AML-193 (cell line): ENCODE measurements around the gene LRRC3.
A peak's percentile ranks its signal among the peaks of the same experiment; 100 is the strongest.
"Not testable (repeated sequence)": the region's sequence is repeated elsewhere in the genome, so short reads cannot be mapped to it uniquely, and the experiment has no call there.

Experiments used
- DNase-seq, 2 experiments: peaks; one replicate each; lab custom pipeline; 2025; lab: John Stamatoyannopoulos, UW

Gene LRRC3

GRCh38 chr21:44496564-44497550 is 41.5 kb downstream of the LRRC3 start:
- no peak for DNase-seq

GRCh38 chr21:44497703-44498126 is 42.4 kb downstream of the LRRC3 start:
- DNase-seq, result no peak

DNA sequence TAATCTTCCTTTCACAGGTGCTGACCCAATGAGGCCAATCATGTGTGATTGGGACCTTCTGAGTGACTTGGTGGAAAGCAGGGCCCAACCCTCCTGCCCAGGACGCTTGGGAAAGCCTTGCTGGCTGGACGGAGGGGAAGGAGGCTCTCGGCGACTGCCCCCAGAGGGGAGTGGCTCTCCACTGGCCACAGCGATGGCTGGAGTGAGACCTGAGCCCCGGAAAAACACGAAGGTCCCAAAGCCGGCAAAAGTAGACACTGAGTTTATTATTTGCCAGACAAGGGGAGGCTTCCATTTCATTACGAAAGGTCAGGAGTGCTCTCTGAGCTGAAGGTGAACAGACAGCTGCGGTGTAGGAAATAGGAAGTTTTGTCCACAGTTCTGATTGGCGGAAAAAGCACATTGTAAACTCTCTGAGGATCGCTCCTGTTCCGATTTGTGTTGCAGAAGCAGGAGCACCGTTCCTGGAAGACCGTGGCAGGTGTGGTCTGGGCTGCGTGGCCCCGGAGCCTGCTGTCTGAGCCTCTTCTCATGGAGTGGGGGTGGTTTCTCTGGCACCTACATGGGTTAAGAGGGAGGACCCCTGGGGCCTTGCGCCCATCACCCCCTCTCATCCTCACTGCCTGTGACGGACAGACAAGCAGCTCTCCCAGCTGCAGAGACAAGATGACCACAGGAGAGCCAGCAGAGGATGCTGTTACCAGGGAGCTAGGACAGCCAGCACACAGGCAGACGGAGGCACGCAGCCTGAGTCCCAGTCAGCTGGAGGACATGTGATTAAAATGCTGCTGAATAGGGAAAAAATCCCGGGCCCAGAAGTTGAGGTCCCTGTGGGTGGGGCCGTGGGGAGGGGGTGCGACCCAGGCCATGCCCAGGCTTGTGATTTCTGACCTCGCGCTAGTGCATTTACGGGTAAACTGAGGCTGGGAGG is 43.2 kb downstream of the LRRC3 start:
- no peak for DNase-seq

GRCh38 chr21:44499211-44499560 is 43.9 kb downstream of the LRRC3 start:
- no peak for DNase-seq

DNA sequence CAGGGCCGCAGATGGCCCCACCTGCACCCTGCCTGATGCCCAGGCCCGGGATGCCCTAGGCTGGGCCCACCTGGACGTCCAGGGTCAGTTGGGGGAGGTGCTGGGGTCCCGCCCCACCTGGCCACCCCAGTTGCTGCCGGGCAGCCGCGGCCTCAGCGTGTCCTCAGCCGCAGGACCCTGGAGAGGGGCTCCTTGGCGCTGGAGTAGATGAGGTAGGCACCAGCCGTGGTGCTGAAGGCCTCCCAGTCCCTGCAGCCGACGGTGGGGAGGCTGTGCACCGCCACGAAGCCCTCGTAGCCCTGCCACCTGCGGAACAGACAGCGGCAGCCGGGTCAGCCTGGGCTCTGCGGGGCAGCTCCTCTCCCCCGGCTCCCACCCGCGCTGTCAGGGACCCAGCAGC is 44.3 kb downstream of the LRRC3 start:
- no peak for DNase-seq

DNA sequence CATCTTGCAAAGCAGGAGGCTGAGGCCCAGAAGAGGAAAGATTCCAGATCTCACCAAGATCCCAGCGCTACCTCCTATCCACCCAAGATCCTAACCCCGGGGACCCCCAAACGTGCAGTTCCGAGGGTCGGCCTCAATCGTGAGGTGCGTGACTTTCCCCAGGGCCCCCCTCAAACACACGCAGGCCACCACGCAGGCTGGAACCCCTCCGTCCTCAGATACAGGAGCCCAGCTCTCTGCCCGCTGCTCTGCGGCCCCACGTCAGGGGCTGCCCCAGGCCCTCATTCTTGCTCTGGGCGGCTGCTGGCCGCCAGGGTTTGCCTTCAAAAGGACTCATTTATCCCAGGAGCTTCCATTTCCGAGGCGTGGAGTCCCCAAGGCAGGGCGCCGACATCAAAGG is 44.8 kb downstream of the LRRC3 start:
- no peak for DNase-seq

DNA sequence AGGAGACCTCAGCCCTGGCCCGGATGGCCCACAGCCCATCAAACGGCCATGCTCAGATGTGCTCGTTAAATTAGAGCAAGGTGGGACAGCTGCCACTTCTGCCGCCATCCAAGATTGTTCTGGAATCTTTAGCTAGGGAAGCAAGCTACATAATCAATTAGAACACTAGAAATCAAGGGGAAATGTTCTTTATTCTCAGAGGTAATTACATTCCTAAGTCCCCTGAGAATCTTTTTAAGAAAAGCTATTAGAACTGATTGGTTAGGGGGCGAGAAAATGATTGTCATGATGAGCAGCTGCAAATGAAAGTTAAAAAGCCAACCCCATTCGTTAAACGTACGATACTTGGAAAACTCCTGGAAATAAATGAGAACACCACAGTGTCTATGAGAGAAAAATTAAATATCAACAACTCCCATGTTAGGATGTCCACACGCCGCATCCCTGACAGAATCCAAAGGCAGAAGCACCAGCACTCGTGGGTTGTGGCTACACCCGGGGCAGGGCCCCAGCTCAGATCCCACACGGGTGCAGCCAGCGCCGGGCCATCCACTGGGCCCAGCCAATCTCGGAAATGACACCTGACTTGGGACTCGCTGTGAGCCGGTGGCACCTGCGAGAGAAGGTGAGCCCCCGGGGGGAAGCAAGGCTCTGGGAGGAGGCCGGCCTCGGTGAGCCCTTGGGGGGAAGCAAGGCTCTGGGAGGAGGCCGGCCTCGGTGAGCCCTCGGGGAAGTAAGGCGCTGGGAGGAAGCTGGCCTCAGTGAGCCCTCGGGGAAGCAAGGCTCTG is 47.1 kb downstream of the LRRC3 start:
- DNase-seq, result no peak

DNA sequence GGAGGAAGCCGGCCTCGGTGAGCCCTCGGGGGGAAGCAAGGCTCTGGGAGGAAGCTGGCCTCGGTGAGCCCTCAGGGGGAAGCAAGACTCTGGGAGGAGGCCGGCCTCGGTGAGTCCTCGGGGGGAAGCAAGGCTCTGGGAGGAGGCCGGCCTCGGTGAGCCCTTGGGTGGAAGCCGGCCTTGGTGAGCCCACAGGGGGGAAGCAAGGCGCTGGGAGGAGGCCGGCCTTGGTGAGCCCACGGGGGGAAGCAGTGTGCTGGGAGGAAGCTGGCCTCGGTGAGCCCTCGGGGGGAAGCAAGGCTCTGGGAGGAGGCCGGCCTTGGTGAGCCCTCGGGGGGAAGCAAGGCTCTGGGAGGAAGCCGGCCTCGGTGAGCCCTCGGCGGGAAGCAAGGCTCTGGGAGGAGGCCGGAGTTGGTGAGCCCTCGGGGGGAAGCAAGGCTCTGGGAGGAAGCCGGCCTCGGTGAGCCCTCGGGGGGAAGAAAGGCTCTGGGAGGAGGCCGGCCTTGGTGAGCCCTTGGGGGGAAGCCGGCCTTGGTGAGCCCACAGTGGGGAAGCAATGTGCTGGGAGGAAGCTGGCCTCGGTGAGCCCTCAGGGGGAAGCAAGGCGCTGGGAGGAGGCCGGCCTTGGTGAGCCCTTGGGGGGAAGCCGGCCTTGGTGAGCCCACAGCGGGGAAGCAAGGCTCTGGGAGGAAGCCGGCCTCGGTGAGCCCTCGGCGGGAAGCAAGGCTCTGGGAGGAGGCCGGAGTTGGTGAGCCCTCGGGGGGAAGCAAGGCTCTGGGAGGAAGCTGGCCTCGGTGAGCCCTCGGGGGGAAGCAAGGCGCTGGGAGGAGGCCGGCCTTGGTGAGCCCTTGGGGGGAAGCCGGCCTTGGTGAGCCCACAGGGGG is 47.9 kb downstream of the LRRC3 start:
- not testable (repeated sequence) for DNase-seq

DNA sequence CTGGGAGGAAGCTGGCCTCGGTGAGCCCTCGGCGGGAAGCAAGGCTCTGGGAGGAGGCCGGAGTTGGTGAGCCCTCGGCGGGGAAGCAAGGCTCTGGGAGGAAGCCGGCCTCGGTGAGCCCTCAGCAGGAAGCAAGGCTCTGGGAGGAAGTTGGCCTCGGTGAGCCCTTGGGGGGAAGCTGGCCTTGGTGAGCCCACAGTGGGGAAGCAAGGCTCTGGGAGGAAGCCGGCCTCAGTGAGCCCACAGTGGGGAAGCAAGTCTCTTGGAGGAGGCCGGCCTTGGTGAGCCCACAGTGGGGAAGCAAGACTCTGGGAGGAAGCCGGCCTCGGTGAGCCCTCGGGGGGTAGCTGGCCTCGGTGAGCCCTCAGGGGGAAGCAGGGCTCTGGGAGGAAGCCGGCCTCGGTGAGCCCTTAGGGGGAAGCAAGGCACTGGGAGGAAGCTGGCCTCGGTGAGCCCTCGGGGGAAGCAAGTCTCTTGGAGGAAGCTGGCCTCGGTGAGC is 48.6 kb downstream of the LRRC3 start:
- DNase-seq, result peak; percentile 56 to 68

GRCh38 chr21:44505673-44506278 is 50.5 kb downstream of the LRRC3 start:
- DNase-seq, result no peak

- no peak for DNase-seq
These were observed 51.3 kb downstream of the LRRC3 start for GRCh38 chr21:44506279-44507255.

DNA sequence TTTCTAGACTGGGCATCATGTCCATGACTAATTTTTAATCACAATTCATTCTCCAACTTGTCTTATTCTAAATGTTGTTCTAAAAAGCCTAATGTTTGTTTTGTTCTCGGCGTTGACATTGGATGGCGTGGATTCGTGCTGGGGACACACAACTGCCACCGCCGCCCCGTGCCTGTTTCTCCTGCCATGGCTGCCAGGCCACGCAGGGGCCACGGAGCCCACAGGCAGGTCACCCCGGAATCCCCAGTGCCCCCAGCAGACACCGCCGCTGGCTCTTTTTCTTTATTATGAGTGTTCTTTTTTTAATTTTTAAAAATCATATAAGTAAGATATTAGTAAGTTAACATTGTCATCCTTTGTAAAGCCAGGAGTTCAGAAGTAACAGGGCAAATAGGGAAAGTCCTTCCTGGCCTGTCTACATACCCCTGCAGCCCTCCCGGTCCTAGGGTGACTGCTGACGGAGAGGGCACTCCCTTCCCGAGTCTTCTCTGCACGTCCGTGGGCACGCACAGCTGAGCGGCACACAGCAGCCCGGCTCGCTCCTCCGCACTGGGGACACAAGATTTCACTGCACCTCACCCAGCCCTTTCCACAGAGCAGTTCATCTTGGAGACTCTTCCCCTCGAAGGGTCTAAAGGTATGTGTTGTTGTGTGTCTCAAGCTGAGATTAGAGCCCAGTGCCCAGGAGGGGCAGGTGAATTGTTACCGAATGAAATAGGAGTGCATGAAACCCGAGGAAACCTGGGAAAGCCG is 52.5 kb downstream of the LRRC3 start:
- no peak for DNase-seq

DNA sequence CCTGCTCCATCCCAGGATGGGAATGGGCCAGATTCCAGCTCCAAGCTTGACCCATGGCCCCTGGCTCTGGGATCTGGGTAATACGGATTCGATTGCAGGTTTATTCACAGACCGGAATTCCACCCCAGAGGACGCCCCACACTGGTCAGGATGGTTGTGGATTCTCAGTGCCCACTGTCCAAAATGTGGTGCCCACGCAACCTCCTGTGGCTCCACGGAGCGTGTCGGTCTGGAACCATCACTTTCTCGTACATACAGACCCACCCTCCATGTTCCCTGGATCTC is 53.1 kb downstream of the LRRC3 start:
- no peak for DNase-seq

DNA sequence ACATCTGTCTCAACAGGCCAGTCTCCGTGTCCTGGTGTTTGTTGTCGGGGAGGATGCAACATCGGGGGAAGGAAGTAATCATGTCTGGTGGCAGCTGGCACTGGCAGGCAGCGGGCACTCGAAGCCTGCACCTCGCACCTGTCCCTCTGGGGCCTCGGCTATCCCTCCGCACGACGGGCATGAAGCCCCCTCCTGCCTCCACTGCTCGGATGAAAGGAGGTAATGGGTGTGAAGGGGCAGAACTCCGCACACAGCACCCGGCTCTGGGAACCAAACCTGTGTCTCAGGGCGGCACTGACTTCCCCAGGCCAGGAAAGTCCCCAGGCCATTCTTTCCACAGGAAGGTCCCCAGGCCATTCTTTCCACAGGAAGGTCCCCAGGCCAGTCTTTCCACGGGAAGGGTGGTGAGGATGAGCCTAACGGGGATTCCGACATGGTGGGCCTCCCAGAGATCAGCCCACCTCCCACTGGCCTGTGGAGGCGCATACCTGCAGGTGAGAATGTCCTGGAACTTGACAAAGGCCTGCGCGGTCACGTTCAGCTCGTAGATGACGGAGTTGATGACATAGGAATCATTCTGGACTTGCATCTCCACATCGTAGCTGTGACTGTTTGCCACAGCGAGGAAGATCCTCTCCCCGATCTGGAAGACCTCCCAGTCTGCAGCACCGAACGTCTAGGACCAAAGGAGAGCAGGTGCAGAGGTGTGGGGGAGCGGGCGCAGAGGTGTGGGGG is 53.6 kb downstream of the LRRC3 start:
- DNase-seq, result no peak

- no peak for DNase-seq
These were observed 54.2 kb downstream of the LRRC3 start for GRCh38 chr21:44509539-44509938.

GRCh38 chr21:44510109-44510507 is 54.8 kb downstream of the LRRC3 start:
- no peak for DNase-seq

GRCh38 chr21:44510508-44511218 is 55.4 kb downstream of the LRRC3 start:
- peak; percentile 7 to 45 for DNase-seq
